Heart right ventricle (tissue), 16 donors: ENCODE measurements around the gene GNG12. TPM values are rescaled to one million over a fixed set of nuclear protein-coding genes. Genes with fewer than 3 reads are reported as not detected.

Source experiments
- ATAC-seq, 8 donors: fragments of 200-7000 bp; cut with Tn5 transposase; one replicate each; pipeline ENCODE4 v1.9.1; 2020; ENCODE audit warnings: mild to moderate bottlenecking in 8 of 8, moderate library complexity in 8 of 8, moderate number of reproducible peaks in 1 of 8
- DNase-seq, 2 donors: peaks; one replicate each; pipeline ENCODE4 v3.0.0-alpha.2; 2020
- H3K27ac ChIP-seq, 10 donors: fragments of 200-600 bp; sonication (generic) in 2 of 10; one replicate each; pipeline versions ENCODE4 v1.5.0 to v1.8.0; 2020 to 2022; ENCODE audit warnings: mild to moderate bottlenecking in 3 of 10
- H3K27me3 ChIP-seq, 7 donors: fragments of 200-600 bp; one replicate each; pipeline ENCODE4 v1.8.0; 2021 to 2022; ENCODE audit warnings: mild to moderate bottlenecking in 2 of 7
- H3K36me3 ChIP-seq, 9 donors: fragments of 200-600 bp; sonication (generic) in 1 of 9; one replicate each; pipeline versions ENCODE4 v1.5.0 to v1.8.0; 2020 to 2022; ENCODE audit warnings: mild to moderate bottlenecking in 2 of 9
- H3K4me1 ChIP-seq, 9 donors: fragments of 200-600 bp; sonication (generic) in 1 of 9; one replicate each; pipeline versions ENCODE4 v1.5.0 to v1.8.0; 2020 to 2022; ENCODE audit warnings: mild to moderate bottlenecking in 4 of 9
- H3K4me3 ChIP-seq, 10 donors: fragments of 200-600 bp; sonication (generic) in 2 of 10; one replicate each; pipeline versions ENCODE4 v1.5.0 to v1.8.0; 2020 to 2022; ENCODE audit warnings: mild to moderate bottlenecking in 7 of 10, moderate library complexity in 2 of 10
- H3K9me3 ChIP-seq, 11 donors: fragments of 200-600 bp in 10 of 11; sonication (generic) in 2 of 11; one replicate each; pipeline versions ENCODE4 v1.5.0 to v1.8.0; 2013 to 2022; ENCODE audit warnings: mild to moderate bottlenecking in 2 of 11, control low read depth in 1 of 11, moderate library complexity in 1 of 11
- WGBS, 2 donors: extraction: QIAGEN DNeasy Blood & Tissue Kit; methylation state at CpG; one replicate each; pipeline ENCODE4 v1.1.7; 2013; ENCODE audit warnings: inconsistent platforms in 1 of 2; 5-methylcytosine and 5-hydroxymethylcytosine counted together
- intact Hi-C, 10 donors: fragments of 100-400 bp; cut with DNase I; formaldehyde crosslinking; loops; one replicate each; pipeline versions ENCODE4 v1.11.1 to v1.14.2; 2022
- polyA plus RNA-seq, 2 donors: library from polyadenylated mRNA; stranded (reverse); fragments of 200-250 nt; gene quantifications; one replicate each; pipeline ENCODE4 v1.2.3, GENCODE V29; 2013
- total RNA-seq, 10 donors: library from RNA; stranded (reverse); fragmentation: NEBNext Ultra II Directional in 3 of 10; extraction: Animal tissue kit (Norgen Biotek cat#: 25700) in 3 of 10; gene quantifications; one replicate each; pipeline versions ENCODE4 v1.2.1 to v1.2.4, GENCODE V29; 2021 to 2023
- TF ChIP-seq, protein P1 (sequence below), 9 donors: fragments of 200-600 bp; sonication (generic) in 2 of 9; IDR thresholded peaks; one replicate each; pipeline versions ENCODE4 v1.5.0 to v1.8.0; 2021 to 2022; ENCODE audit warnings: antibody characterized with exemption in 9 of 9, mild to moderate bottlenecking in 5 of 9, moderate library complexity in 1 of 9
- donor health status: Arrhythmogenic right ventricular cardiomyopathy.
- donor health status: ischemic (EF 13 %, LVEDD 7.1; RV severe dilation, severe dysfunction).
- donor health status: healthy with polysubstance abuse.
- donor health status: DM: no; HTN: yes; CAD: no.
- donor health status: DM: no; HTN: no; CAD: no.
- donor health status: ischemic (EF 25% LVEDD 6.9; RV normal size, moderate dysfunction).
- donor health status: ischemic (EF 25% LVEDD 5.7; RV mildly dilated, moderate dysfunction).
- donor health status: healthy.
- donor health status: DM: yes; HTN: yes; CAD: no.
- donor health status: Ischemic cardiomyopathy.
- donor health status: ischemic (EF 35%, LVEDD 5.7; RV mildly dilated, moderate dysfunction).
- donor health status: nonischemic (EF 11% LVEDD 7.7; RV severe dilation, severe dysfunction).
- donor health status: DM: yes; HTN: yes; CAD: no.
- donor health status: PGD.
- donor health status: ischemic (EF 29% LVEDD 5.4; RV normal size, mild dysfunction).
- donor health status: nonischemic (EF 23%, LVEDD 6.1; RV moderate dilation, normal function).

The GNG12 gene
- total and polyA plus RNA-seq, 12 donors: 8.5 to 49.4 (median 34.5) TPM

- TF ChIP-seq, protein P1, sequence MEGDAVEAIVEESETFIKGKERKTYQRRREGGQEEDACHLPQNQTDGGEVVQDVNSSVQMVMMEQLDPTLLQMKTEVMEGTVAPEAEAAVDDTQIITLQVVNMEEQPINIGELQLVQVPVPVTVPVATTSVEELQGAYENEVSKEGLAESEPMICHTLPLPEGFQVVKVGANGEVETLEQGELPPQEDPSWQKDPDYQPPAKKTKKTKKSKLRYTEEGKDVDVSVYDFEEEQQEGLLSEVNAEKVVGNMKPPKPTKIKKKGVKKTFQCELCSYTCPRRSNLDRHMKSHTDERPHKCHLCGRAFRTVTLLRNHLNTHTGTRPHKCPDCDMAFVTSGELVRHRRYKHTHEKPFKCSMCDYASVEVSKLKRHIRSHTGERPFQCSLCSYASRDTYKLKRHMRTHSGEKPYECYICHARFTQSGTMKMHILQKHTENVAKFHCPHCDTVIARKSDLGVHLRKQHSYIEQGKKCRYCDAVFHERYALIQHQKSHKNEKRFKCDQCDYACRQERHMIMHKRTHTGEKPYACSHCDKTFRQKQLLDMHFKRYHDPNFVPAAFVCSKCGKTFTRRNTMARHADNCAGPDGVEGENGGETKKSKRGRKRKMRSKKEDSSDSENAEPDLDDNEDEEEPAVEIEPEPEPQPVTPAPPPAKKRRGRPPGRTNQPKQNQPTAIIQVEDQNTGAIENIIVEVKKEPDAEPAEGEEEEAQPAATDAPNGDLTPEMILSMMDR (IDR thresholded peaks at IDR 0.05): no peak
- no peak overlapping the region for H3K27ac ChIP-seq
- H3K36me3 ChIP-seq: peaks cover 0 to 6% (median 0%) of the 10 kb centered on the region in 9 donors
- H3K4me3 ChIP-seq: no peak overlapping the region
- intact Hi-C loops: loop anchor here (5.0 to 10.0 kb wide), 7 partner anchors 57 to 300 kb away; partner anchors contain the start of gene GADD45A (in 1 of the 10)
- peaks cover 0 to 61% (median 0%) of the 10 kb centered on the region in 7 donors for H3K27me3 ChIP-seq
- WGBS, 2 donors: 89 to 93% methylated on average over 4 of the region's 4 CpGs
- H3K4me1 ChIP-seq: peaks cover 0 to 33% (median 18%) of the 10 kb centered on the region in 9 donors
- H3K9me3 ChIP-seq: no peaks in the 10 kb centered on the region
- ATAC-seq (no peak), DNase-seq (no peak)
These were observed 1.1 kb upstream of the GNG12 start for GRCh38 chr1:67834246-67834877.

- H3K27me3 ChIP-seq: peaks cover 0 to 61% (median 0%) of the 10 kb centered on the region in 7 donors
- peak in 7 of 8 donors; percentile 1 to 56 (median 13) for ATAC-seq
- no peak for DNase-seq
- H3K4me1 ChIP-seq: peaks cover 0 to 33% (median 18%) of the 10 kb centered on the region in 9 donors
- intact Hi-C loops: loop anchor here (5.0 to 10.0 kb wide), 7 partner anchors 56 to 299 kb away; partner anchors contain the start of gene GADD45A (in 1 of the 10)
- TF ChIP-seq, protein P1 (IDR thresholded peaks at IDR 0.05): no peak
- peak overlapping the region in 9 of 10 donors; percentile 53 to 89 (median 86) for H3K27ac ChIP-seq
- H3K36me3 ChIP-seq: peaks cover 0 to 12% (median 0%) of the 10 kb centered on the region in 9 donors
- H3K4me3 ChIP-seq: peak overlapping the region; percentile 60 to 94 (median 80)
- no peaks in the 10 kb centered on the region for H3K9me3 ChIP-seq
- WGBS, 2 donors: 10 to 12% methylated on average over 21 of the region's 21 CpGs
These were observed 304 bp upstream of the GNG12 start for GRCh38 chr1:67833602-67833940.

GRCh38 chr1:67831850-67832513 is 1.3 kb downstream of the GNG12 start:
- peaks cover 0 to 33% (median 18%) of the 10 kb centered on the region in 9 donors for H3K4me1 ChIP-seq
- WGBS, 2 donors: 0 to 1% methylated on average over 34 of the region's 34 CpGs
- intact Hi-C loops: loop anchor here (5.0 to 10.0 kb wide), 7 partner anchors 55 to 297 kb away; partner anchors contain the start of gene GADD45A (in 1 of the 10)

More at GRCh38 chr1:67831850-67832513, 1.3 kb downstream of the GNG12 start:
- Histone ChIP-seq H3K4me3 (peak overlapping the region; percentile 60 to 94 (median 80)), H3K27ac (peak overlapping the region; percentile 9 to 89 (median 84)), H3K27me3 (peaks cover 0 to 61% (median 0%) of the 10 kb centered on the region in 7 donors), H3K36me3 (peaks cover 0 to 12% (median 0%) of the 10 kb centered on the region in 9 donors), H3K9me3 (no peaks in the 10 kb centered on the region)
- ATAC-seq (peak; percentile 25 to 80 (median 63)), DNase-seq (peak; percentile 40 to 50)
- TF ChIP-seq, protein P1 (IDR thresholded peaks at IDR 0.05): peak in 1 of 9 donors; percentile 21
